Spleen (tissue), 7 donors: ENCODE measurements around the gene GAS7.

Experiments
- POLR2A ChIP-seq, 3 donors: fragments of 450-650 bp; IDR thresholded peaks; one replicate each; pipeline ENCODE4 v1.5.1; 2017; ENCODE audit warnings: antibody characterized with exemption in 3 of 3, mild to moderate bottlenecking in 1 of 3
- TF ChIP-seq, protein P1 (sequence below), 11 experiments: fragments of 200-600 bp in 7 of 11; fragments of 450-650 bp in 4 of 11; sonication (generic) in 4 of 11; IDR thresholded peaks in 8 of 11; conservative IDR thresholded peaks in 3 of 11; 1 replicate in 7 of 11; 2 replicates in 4 of 11; pipeline versions ENCODE4 v1.4.0 to v1.8.0; 2016 to 2021; ENCODE audit warnings: antibody characterized with exemption in 11 of 11, inconsistent platforms in 4 of 11, mild to moderate bottlenecking in 1 of 11
- donor health status: DM: no; HTN: no; CAD: no; lungs with moderate emphysema.
- donor health status: DM: no; HTN: no; CAD: no.
- donor health status: DM: no; HTN: no; CAD: no.

GRCh38 chr17:10210151-10210574 is 11.8 kb upstream of the GAS7 start:
- TF ChIP-seq, protein P1, sequence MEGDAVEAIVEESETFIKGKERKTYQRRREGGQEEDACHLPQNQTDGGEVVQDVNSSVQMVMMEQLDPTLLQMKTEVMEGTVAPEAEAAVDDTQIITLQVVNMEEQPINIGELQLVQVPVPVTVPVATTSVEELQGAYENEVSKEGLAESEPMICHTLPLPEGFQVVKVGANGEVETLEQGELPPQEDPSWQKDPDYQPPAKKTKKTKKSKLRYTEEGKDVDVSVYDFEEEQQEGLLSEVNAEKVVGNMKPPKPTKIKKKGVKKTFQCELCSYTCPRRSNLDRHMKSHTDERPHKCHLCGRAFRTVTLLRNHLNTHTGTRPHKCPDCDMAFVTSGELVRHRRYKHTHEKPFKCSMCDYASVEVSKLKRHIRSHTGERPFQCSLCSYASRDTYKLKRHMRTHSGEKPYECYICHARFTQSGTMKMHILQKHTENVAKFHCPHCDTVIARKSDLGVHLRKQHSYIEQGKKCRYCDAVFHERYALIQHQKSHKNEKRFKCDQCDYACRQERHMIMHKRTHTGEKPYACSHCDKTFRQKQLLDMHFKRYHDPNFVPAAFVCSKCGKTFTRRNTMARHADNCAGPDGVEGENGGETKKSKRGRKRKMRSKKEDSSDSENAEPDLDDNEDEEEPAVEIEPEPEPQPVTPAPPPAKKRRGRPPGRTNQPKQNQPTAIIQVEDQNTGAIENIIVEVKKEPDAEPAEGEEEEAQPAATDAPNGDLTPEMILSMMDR (IDR thresholded peaks at IDR 0.05 in 8 of 11, conservative IDR thresholded peaks at IDR 0.05 in 3 of 11), result no peak
- no peak for TF ChIP-seq POLR2A (IDR thresholded peaks at IDR 0.05)
